HepG2 (cell line): ENCODE measurements around the gene GJA5. TPM values are rescaled to one million over a fixed set of nuclear protein-coding genes. Genes with fewer than 3 reads are reported as not detected.

Experiments used
- ATAC-seq: fragments of 200-7000 bp; cut with Tn5 transposase; 3 replicates; pipeline ENCODE4 v1.9.1; 2020; ENCODE audit warnings: mild to moderate bottlenecking, moderate library complexity
- BruUV-seq: library from RNA; stranded (reverse); fragments of 400-500 nt; replicated peaks from 2 replicates; lab custom pipeline; 2021; lab: Mats Ljungman, UMichigan
- CTCF ChIA-PET: fragments of 300-600 bp; formaldehyde crosslinking; extraction: SDS; loops from one replicate; lab custom pipeline; 2021; ENCODE audit warnings: low total read pairs, inconsistent platforms, low intra/inter-chr PET ratio; lab: Yijun Ruan, JAX
- POLR2A ChIA-PET: fragments of 350-600 bp; sonication (Branson Sonifier 250); formaldehyde crosslinking; loops from one replicate; lab custom pipeline; 2020; ENCODE audit warnings: antibody characterized with exemption, inconsistent platforms; lab: Yijun Ruan, JAX
- DNase-seq: peaks from one replicate; pipeline ENCODE4 v3.0.0-alpha.2; 2015; ENCODE audit warnings: low spot score
- FAIRE-seq: peaks from 3 replicates; lab custom pipeline; 2011; peaks lifted over from hg19 to GRCh38; lab: Jason Lieb, UNC
- H2AFZ ChIP-seq: one replicate; pipeline ENCODE4 v1.6.1; 2011; ENCODE audit warnings: low read length, inconsistent platforms
- H3K27ac ChIP-seq: fragments of 300-600 bp; 3 replicates; pipeline ENCODE4 v1.8.0; 2011; ENCODE audit warnings: mixed run types, mild to moderate bottlenecking, mixed read lengths, low read length, inconsistent platforms; ENCODE audit not compliant: insufficient read depth; ENCODE audit errors: extremely low read length
- H3K27me3 ChIP-seq, 2 experiments: fragments of 200-600 bp in 1 of 2; 2 replicates in 1 of 2; 3 replicates in 1 of 2; pipeline versions ENCODE4 v1.6.0 to v1.8.0; 2011; ENCODE audit warnings: low read length in 2 of 2, mild to moderate bottlenecking in 2 of 2, moderate library complexity in 2 of 2, inconsistent platforms in 1 of 2; ENCODE audit not compliant: insufficient read depth in 2 of 2, control insufficient read depth in 1 of 2
- H3K36me3 ChIP-seq, 2 experiments: fragments of 200-600 bp in 1 of 2; replicated peaks in 1 of 2; 2 replicates in 1 of 2; 3 replicates in 1 of 2; pipeline versions ENCODE4 v1.5.1 to v1.8.0; 2011; ENCODE audit warnings: low read length in 2 of 2, inconsistent platforms in 1 of 2; ENCODE audit not compliant: insufficient read depth in 2 of 2, control insufficient read depth in 1 of 2
- H3K4me1 ChIP-seq: 2 replicates; pipeline ENCODE4 v1.5.1; 2012; ENCODE audit warnings: low read length, inconsistent platforms; ENCODE audit not compliant: insufficient read depth
- H3K4me2 ChIP-seq: 2 replicates; pipeline ENCODE4 v1.6.0; 2011; ENCODE audit warnings: low read depth, low read length, inconsistent platforms
- H3K4me3 ChIP-seq, 3 experiments: fragments of 200-600 bp in 1 of 3; sonication (generic), shearing (Covaris generic) in 1 of 3; replicated peaks in 1 of 3; 2 replicates each; pipeline ENCODE4 v1.5.1; 2011 to 2016; ENCODE audit warnings: low read length in 3 of 3, inconsistent platforms in 2 of 3, low read depth in 2 of 3, mild to moderate bottlenecking in 2 of 3, control low read depth in 1 of 3, mixed read lengths in 1 of 3; ENCODE audit not compliant: insufficient read depth in 1 of 3
- H3K79me2 ChIP-seq: one replicate; pipeline ENCODE4 v1.6.1; 2011; ENCODE audit warnings: low read length, inconsistent platforms; ENCODE audit not compliant: insufficient read depth
- H3K9ac ChIP-seq: 2 replicates; pipeline ENCODE4 v1.6.0; 2011; ENCODE audit warnings: mild to moderate bottlenecking, low read depth, low read length, inconsistent platforms; ENCODE audit not compliant: insufficient read depth
- H3K9me3 ChIP-seq: 2 replicates; pipeline ENCODE4 v1.5.1; 2012; ENCODE audit warnings: mild to moderate bottlenecking, low read length
- H4K20me1 ChIP-seq: 2 replicates; pipeline ENCODE4 v1.6.0; 2011; ENCODE audit warnings: inconsistent platforms, mild to moderate bottlenecking, low read length, moderate library complexity; ENCODE audit not compliant: insufficient read depth
- HDAC1 ChIP-seq: sonication (generic); formaldehyde crosslinking; IDR thresholded peaks from 2 replicates; pipeline ENCODE4 v1.5.1; 2020; ENCODE audit warnings: mild to moderate bottlenecking, missing genetic modification reagents
- MEIS2 ChIP-seq: sonication (generic); formaldehyde crosslinking; IDR thresholded peaks from 2 replicates; pipeline ENCODE4 v1.9.0; 2021; ENCODE audit warnings: mild to moderate bottlenecking, missing genetic modification reagents
- MYC ChIP-seq: sonication (generic); formaldehyde crosslinking; IDR thresholded peaks from 2 replicates; pipeline ENCODE4 v1.9.0; 2021; ENCODE audit warnings: missing genetic modification reagents, borderline replicate concordance
- SCMH1 ChIP-seq: sonication (generic); formaldehyde crosslinking; IDR thresholded peaks from 2 replicates; pipeline ENCODE4 v1.9.0; 2021; ENCODE audit warnings: missing genetic modification reagents, mild to moderate bottlenecking, borderline replicate concordance
- SMARCC2 ChIP-seq: fragments of 450-650 bp; IDR thresholded peaks from 2 replicates; pipeline ENCODE4 v1.6.1; 2017; ENCODE audit warnings: antibody characterized with exemption, mild to moderate bottlenecking
- SOX6 ChIP-seq, 2 experiments: fragments of 450-650 bp in 1 of 2; sonication (generic) in 1 of 2; formaldehyde crosslinking in 1 of 2; IDR thresholded peaks; 2 replicates each; pipeline versions ENCODE4 v1.4.0 to v1.6.1; 2017 to 2020; ENCODE audit warnings: antibody characterized with exemption in 1 of 2, mild to moderate bottlenecking in 1 of 2, missing genetic modification reagents in 1 of 2
- SP5 ChIP-seq: IDR thresholded peaks from 2 replicates; pipeline ENCODE4 v1.6.1; 2016; ENCODE audit warnings: low read depth, borderline replicate concordance
- SRF ChIP-seq: IDR thresholded peaks from 2 replicates; pipeline ENCODE4 v1.6.1; 2011; ENCODE audit warnings: mild to moderate bottlenecking, low read depth, low read length, moderate library complexity
- THAP11 ChIP-seq: IDR thresholded peaks from 2 replicates; pipeline ENCODE4 v1.6.1; 2016; ENCODE audit warnings: missing biosample characterization, missing genetic modification reagents
- THYN1 ChIP-seq: sonication (generic); formaldehyde crosslinking; IDR thresholded peaks from 2 replicates; pipeline ENCODE4 v1.8.1; 2023; ENCODE audit warnings: low read depth, mild to moderate bottlenecking, moderate library complexity, missing genetic modification reagents, borderline replicate concordance
- ZNF12 ChIP-seq: sonication (generic); formaldehyde crosslinking; IDR thresholded peaks from 2 replicates; pipeline ENCODE4 v1.5.0; 2020; ENCODE audit warnings: missing genetic modification reagents
- ZNF136 ChIP-seq: sonication (generic); formaldehyde crosslinking; IDR thresholded peaks from 2 replicates; pipeline ENCODE4 v1.8.1; 2022; ENCODE audit warnings: low read depth, mild to moderate bottlenecking, moderate library complexity, missing genetic modification reagents
- ZNF251 ChIP-seq: sonication (generic); formaldehyde crosslinking; IDR thresholded peaks from 2 replicates; pipeline ENCODE4 v1.9.0; 2021; ENCODE audit warnings: mild to moderate bottlenecking, missing genetic modification reagents
- ZNF441 ChIP-seq: sonication (generic); formaldehyde crosslinking; IDR thresholded peaks from 2 replicates; pipeline ENCODE4 v1.7.0; 2021; ENCODE audit warnings: missing genetic modification reagents, borderline replicate concordance
- WGBS: methylation state at CpG from one replicate; pipeline ENCODE4 v1.1.6; 2017; ENCODE audit warnings: low lambda C conversion rate; 5-methylcytosine and 5-hydroxymethylcytosine counted together
- in situ Hi-C: cut with HindIII; loops from 2 replicates; pipeline ENCODE4 v1.10.0; 2017; ENCODE audit warnings: low pct_unique_long_range_greater_than_20kb; ENCODE audit not compliant: extremely low pct_ligation_motif_present
- intact Hi-C: fragments of 100-400 bp; cut with micrococcal nuclease; formaldehyde crosslinking; loops from one replicate; pipeline ENCODE4 v1.10.0; 2022; ENCODE audit not compliant: unreplicated experiment
- polyA plus RNA-seq, 8 experiments: library from polyadenylated mRNA; depleted of rRNA in 3 of 8; stranded (reverse) in 7 of 8; unstranded in 1 of 8; fragments of >200 nt; fragmentation: Illumina TruSeq in 4 of 8; extraction: Trizol in 4 of 8; gene quantifications; 2 replicates each; pipeline versions ENCODE4 v1.2.1 to v1.2.3, GENCODE V29; 2011 to 2016; ENCODE audit warnings: low read depth in 4 of 8, missing spikeins in 1 of 8, mixed read lengths in 1 of 8; ENCODE audit not compliant: insufficient read depth in 1 of 8
- total RNA-seq, 5 experiments: library from RNA; depleted of rRNA; stranded (reverse); fragments of >200 nt; fragmentation: Illumina TruSeq; extraction: Trizol; gene quantifications; 2 replicates each; pipeline ENCODE4 v1.2.3, GENCODE V29; 2016; ENCODE audit warnings: low read depth in 1 of 5
- TF ChIP-seq, protein P1 (sequence below): sonication (generic); formaldehyde crosslinking; IDR thresholded peaks from 2 replicates; pipeline ENCODE4 v1.4.0; 2020; ENCODE audit warnings: mild to moderate bottlenecking, missing genetic modification reagents
- TF ChIP-seq, protein P2 (sequence below): sonication (generic); formaldehyde crosslinking; IDR thresholded peaks from 2 replicates; pipeline ENCODE4 v1.4.0; 2020; ENCODE audit warnings: missing genetic modification reagents
- TF ChIP-seq, protein P3 (sequence below): sonication (generic); formaldehyde crosslinking; IDR thresholded peaks from 2 replicates; pipeline ENCODE4 v1.9.0; 2021; ENCODE audit warnings: missing genetic modification reagents, borderline replicate concordance

The GJA5 gene
- total and polyA plus RNA-seq, 2 of the 13 experiments (the other 11 are each of a cell fraction or from before 2014, with no cell fraction given), result not detected

DNA sequence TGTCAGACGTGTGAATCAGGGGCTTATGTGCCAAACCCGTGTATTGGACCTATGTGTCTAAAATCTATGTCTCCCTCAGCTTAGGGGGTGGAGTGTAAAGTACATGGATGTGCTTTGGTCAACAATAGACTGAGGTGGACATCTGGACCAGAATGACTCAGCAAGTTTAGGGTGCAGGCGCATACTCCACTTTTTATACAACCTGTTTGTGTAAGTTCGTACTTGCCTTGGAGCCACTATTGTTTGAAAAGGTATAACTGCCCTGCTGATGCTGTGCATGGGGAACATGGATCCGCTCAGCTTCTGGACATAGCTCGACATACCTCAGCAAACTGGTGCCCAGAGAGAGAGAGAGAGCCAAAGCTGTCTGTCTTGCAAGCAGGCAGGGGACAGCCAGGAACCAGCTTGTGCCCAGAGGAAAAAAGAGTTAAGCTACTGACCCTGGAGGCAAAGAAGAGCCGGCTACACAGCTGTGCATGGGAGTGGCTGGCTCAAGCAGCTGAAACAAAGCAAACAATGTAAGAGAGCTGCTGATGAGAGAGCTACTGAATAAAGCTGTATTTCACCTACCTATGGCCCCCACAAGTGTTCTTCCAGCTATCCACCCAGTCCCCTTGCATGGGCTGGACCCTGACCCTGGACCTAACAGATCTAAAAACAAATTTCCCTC lies 41.2 kb downstream of the GJA5 start (continued):
- TF ChIP-seq, protein P1, sequence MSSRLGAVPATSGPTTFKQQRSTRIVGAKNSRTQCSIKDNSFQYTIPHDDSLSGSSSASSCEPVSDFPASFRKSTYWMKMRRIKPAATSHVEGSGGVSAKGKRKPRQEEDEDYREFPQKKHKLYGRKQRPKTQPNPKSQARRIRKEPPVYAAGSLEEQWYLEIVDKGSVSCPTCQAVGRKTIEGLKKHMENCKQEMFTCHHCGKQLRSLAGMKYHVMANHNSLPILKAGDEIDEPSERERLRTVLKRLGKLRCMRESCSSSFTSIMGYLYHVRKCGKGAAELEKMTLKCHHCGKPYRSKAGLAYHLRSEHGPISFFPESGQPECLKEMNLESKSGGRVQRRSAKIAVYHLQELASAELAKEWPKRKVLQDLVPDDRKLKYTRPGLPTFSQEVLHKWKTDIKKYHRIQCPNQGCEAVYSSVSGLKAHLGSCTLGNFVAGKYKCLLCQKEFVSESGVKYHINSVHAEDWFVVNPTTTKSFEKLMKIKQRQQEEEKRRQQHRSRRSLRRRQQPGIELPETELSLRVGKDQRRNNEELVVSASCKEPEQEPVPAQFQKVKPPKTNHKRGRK (CRISPR knock-in tag), result no peak
- no peak for TF ChIP-seq SOX6 (IDR thresholded peaks at IDR 0.05)
- peak; percentile 49 for TF ChIP-seq SOX6 (CRISPR knock-in tag; IDR thresholded peaks at IDR 0.05)
- TF ChIP-seq, protein P2, sequence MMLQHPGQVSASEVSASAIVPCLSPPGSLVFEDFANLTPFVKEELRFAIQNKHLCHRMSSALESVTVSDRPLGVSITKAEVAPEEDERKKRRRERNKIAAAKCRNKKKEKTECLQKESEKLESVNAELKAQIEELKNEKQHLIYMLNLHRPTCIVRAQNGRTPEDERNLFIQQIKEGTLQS (CRISPR knock-in tag), result no peak

DNA sequence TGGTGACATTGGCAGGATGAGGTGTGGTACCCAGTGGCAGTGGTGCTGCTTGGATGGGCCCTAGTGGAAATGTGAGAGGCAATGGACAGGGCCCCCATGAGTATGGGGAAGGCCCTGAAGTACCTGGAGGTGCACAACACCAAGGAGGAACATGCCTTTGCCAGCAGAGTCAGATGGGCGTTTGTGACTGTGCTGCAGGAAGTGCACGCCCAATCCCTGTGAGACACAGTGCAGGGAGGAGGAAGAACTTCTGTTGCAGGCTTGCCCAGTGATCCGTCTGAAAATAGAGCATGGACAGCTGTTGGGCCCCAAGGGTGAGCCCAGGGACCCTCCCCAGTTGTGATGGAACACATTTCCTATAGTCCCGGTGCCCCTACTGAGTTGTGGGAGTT lies 42.7 kb downstream of the GJA5 start:
- CTCF ChIA-PET, result no interaction called here
- ATAC-seq (peak; percentile 20), FAIRE-seq (no peak), DNase-seq (no peak)
- TF ChIP-seq ZNF136 (CRISPR knock-in tag), result no peak
- TF ChIP-seq ZNF251 (CRISPR knock-in tag), result no peak
- TF ChIP-seq MYC (CRISPR knock-in tag), result no peak
- TF ChIP-seq THYN1 (CRISPR knock-in tag), result no peak
- no peak for TF ChIP-seq ZNF12 (CRISPR knock-in tag)
- TF ChIP-seq HDAC1 (CRISPR knock-in tag), result no peak
- TF ChIP-seq MEIS2 (CRISPR knock-in tag), result no peak
- TF ChIP-seq THAP11 (CRISPR knock-in tag), result no peak
- TF ChIP-seq, protein P3, sequence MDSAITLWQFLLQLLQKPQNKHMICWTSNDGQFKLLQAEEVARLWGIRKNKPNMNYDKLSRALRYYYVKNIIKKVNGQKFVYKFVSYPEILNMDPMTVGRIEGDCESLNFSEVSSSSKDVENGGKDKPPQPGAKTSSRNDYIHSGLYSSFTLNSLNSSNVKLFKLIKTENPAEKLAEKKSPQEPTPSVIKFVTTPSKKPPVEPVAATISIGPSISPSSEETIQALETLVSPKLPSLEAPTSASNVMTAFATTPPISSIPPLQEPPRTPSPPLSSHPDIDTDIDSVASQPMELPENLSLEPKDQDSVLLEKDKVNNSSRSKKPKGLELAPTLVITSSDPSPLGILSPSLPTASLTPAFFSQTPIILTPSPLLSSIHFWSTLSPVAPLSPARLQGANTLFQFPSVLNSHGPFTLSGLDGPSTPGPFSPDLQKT (CRISPR knock-in tag), result no peak
- no peak for TF ChIP-seq SP5 (CRISPR knock-in tag)
- TF ChIP-seq ZNF441 (CRISPR knock-in tag), result no peak
- TF ChIP-seq SRF, result no peak
- no peak for TF ChIP-seq SMARCC2
- no peak for TF ChIP-seq SCMH1
- H3K27me3 ChIP-seq, result peaks cover 0 to 11% of the 10 kb centered on the region in 2 experiments; a peak in 1 of 5 replicates
- H3K4me2 ChIP-seq, result no peak overlapping the region; the same call in 1 of the 2 replicates
- H3K9ac ChIP-seq, result no peak overlapping the region
- POLR2A ChIA-PET, result interaction anchor here (1.4 kb wide), 1 partner anchor 47 kb away, joined by 5 read pairs; the partner anchor contains the start of gene ACP6
- WGBS, result 66% methylated on average over 4 of the region's 4 CpGs
- no peaks in the 10 kb centered on the region for H4K20me1 ChIP-seq
- no TSS peak for BruUV-seq
- no peak overlapping the region for H3K27ac ChIP-seq
- intact Hi-C loops (no loop called here), in situ Hi-C loops (no loop called here)
- peaks cover 38% of the 10 kb centered on the region for H3K4me1 ChIP-seq
- H3K9me3 ChIP-seq, result no peaks in the 10 kb centered on the region
- H3K4me3 ChIP-seq, result no peak overlapping the region
- H2AFZ ChIP-seq, result no peak overlapping the region
- no peaks in the 10 kb centered on the region for H3K79me2 ChIP-seq
- H3K36me3 ChIP-seq, result no peaks in the 10 kb centered on the region
